HL-60 (cell line): Measurements from ENCODE around the gene ARV1.

Experiments
- DNase-seq, 2 experiments: peaks; one replicate each; pipeline ENCODE4 v3.0.0-alpha.2; 2010 to 2020; ENCODE audit warnings: low read depth in 1 of 2, low spot score in 1 of 2
- H3K27ac ChIP-seq: fragments of 250-450 bp; sonication (Bioruptor Pico); replicated peaks from 2 replicates; pipeline ENCODE4 v1.5.1; 2020; ENCODE audit warnings: mild to moderate bottlenecking, moderate library complexity
- H3K27me3 ChIP-seq: fragments of 250-450 bp; sonication (Bioruptor Pico); 2 replicates; pipeline ENCODE4 v1.5.1; 2021; ENCODE audit warnings: mild to moderate bottlenecking, moderate library complexity; ENCODE audit not compliant: insufficient read depth, poor library complexity, severe bottlenecking
- H3K4me3 ChIP-seq: replicated peaks from 2 replicates; pipeline ENCODE4 v1.5.1; 2011; ENCODE audit warnings: mild to moderate bottlenecking, control low read depth, low read length; ENCODE audit not compliant: insufficient read depth
- GABPA ChIP-seq: IDR thresholded peaks from 2 replicates; pipeline ENCODE4 v1.6.1; 2012; ENCODE audit warnings: low read depth
- POLR2AphosphoS5 ChIP-seq: IDR thresholded peaks from 2 replicates; pipeline ENCODE4 v1.6.1; 2012; ENCODE audit warnings: low read depth
- SPI1 ChIP-seq: IDR thresholded peaks from 2 replicates; pipeline ENCODE4 v1.6.1; 2012; ENCODE audit warnings: low read depth, mild to moderate bottlenecking, borderline replicate concordance
- TF ChIP-seq, protein P1 (sequence below): IDR thresholded peaks from one replicate; pipeline ENCODE4 v1.5.1; 2011; ENCODE audit warnings: low read length, control low read depth, inconsistent platforms; ENCODE audit not compliant: insufficient read depth
- TF ChIP-seq, protein P2 (sequence below): IDR thresholded peaks from 2 replicates; pipeline ENCODE4 v1.6.1; 2012; ENCODE audit warnings: low read depth; ENCODE audit not compliant: insufficient replicate concordance

The ARV1 gene

DNA sequence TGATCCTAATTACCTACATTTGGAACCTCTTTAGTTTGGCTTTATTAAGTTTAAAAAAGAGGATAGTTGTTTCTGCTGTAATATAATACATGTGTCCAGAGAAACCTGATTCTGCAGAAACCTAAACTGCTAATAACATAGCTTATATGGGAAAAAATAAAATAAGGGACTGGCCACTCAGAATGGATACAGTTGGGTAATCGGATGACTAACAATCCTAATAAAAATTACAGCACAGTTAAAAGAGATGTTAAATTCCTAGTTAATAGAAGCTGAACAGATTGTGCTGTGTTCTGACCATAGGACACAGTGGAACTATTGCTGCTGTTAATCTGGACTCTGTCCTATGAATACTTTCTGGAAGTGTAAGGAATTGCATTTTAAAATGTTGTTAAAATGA, 16.0 kb downstream of the ARV1 start:
- Histone ChIP-seq H3K27ac (no peak overlapping the region), H3K4me3 (no peak overlapping the region), H3K27me3 (no peaks in the 10 kb centered on the region)
- TF ChIP-seq SPI1 (no peak), POLR2AphosphoS5 (no peak), GABPA (no peak)
- TF ChIP-seq, protein P1, sequence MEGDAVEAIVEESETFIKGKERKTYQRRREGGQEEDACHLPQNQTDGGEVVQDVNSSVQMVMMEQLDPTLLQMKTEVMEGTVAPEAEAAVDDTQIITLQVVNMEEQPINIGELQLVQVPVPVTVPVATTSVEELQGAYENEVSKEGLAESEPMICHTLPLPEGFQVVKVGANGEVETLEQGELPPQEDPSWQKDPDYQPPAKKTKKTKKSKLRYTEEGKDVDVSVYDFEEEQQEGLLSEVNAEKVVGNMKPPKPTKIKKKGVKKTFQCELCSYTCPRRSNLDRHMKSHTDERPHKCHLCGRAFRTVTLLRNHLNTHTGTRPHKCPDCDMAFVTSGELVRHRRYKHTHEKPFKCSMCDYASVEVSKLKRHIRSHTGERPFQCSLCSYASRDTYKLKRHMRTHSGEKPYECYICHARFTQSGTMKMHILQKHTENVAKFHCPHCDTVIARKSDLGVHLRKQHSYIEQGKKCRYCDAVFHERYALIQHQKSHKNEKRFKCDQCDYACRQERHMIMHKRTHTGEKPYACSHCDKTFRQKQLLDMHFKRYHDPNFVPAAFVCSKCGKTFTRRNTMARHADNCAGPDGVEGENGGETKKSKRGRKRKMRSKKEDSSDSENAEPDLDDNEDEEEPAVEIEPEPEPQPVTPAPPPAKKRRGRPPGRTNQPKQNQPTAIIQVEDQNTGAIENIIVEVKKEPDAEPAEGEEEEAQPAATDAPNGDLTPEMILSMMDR = no peak
- TF ChIP-seq, protein P2, sequence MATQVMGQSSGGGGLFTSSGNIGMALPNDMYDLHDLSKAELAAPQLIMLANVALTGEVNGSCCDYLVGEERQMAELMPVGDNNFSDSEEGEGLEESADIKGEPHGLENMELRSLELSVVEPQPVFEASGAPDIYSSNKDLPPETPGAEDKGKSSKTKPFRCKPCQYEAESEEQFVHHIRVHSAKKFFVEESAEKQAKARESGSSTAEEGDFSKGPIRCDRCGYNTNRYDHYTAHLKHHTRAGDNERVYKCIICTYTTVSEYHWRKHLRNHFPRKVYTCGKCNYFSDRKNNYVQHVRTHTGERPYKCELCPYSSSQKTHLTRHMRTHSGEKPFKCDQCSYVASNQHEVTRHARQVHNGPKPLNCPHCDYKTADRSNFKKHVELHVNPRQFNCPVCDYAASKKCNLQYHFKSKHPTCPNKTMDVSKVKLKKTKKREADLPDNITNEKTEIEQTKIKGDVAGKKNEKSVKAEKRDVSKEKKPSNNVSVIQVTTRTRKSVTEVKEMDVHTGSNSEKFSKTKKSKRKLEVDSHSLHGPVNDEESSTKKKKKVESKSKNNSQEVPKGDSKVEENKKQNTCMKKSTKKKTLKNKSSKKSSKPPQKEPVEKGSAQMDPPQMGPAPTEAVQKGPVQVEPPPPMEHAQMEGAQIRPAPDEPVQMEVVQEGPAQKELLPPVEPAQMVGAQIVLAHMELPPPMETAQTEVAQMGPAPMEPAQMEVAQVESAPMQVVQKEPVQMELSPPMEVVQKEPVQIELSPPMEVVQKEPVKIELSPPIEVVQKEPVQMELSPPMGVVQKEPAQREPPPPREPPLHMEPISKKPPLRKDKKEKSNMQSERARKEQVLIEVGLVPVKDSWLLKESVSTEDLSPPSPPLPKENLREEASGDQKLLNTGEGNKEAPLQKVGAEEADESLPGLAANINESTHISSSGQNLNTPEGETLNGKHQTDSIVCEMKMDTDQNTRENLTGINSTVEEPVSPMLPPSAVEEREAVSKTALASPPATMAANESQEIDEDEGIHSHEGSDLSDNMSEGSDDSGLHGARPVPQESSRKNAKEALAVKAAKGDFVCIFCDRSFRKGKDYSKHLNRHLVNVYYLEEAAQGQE = no peak
- no peak for DNase-seq

DNA sequence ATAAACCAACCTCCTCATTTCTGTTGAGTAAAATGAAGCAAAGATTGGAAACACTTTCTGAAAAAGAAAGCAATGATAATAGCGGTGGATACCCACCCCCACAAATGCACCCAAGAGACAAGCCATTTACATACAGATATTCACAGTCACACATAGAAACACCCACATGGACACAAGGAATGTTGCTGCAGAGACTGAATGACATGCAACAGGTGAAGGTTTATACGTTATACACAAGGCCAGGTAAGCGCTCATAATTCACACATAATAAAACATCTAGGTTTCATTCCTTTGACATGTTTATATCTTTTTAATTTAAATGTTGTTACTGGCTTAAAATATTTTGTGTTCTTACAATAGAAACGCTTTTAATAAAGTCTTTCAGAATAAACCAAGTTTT, 21.3 kb downstream of the ARV1 start:
- no peak for TF ChIP-seq GABPA
- TF ChIP-seq, protein P2 = no peak
- TF ChIP-seq, protein P1 = no peak
- TF ChIP-seq POLR2AphosphoS5 = no peak
- no peak for TF ChIP-seq SPI1
- Histone ChIP-seq H3K4me3 (no peak overlapping the region), H3K27ac (no peak overlapping the region), H3K27me3 (no peaks in the 10 kb centered on the region)
- DNase-seq = no peak

DNA sequence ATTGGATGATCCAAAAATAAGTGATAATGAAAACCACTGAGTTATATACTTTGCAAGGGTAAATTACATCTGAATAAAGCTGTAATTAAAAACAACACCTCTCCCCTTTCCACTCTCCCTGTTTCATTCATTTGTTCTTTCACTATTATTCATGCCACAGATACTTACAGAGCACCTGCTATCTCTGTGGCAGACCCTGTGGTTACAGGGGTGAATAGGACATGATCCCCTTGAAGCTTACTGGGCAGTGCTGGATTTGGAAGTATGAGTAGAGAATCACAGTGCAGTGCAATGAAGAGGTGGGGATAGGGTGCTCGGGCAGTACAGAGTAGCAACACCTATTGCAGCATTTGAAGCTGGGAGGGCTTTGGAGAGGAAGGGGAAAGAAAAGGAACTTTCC, 21.7 kb downstream of the ARV1 start:
- TF ChIP-seq POLR2AphosphoS5 (no peak), GABPA (no peak), SPI1 (no peak)
- TF ChIP-seq, protein P2 = no peak
- TF ChIP-seq, protein P1 = no peak
- no peak overlapping the region for H3K4me3 ChIP-seq
- DNase-seq = no peak
- no peaks in the 10 kb centered on the region for H3K27me3 ChIP-seq
- no peak overlapping the region for H3K27ac ChIP-seq
